ENCODE results near the gene SLC1A2. TPM values are rescaled to one million over a fixed set of nuclear protein-coding genes. Genes with fewer than 3 reads are reported as not detected.

Gene SLC1A2
- total RNA-seq, 4 donors from 2014 or later = 0.05 to 1.2 (median 0.54) TPM

DNA sequence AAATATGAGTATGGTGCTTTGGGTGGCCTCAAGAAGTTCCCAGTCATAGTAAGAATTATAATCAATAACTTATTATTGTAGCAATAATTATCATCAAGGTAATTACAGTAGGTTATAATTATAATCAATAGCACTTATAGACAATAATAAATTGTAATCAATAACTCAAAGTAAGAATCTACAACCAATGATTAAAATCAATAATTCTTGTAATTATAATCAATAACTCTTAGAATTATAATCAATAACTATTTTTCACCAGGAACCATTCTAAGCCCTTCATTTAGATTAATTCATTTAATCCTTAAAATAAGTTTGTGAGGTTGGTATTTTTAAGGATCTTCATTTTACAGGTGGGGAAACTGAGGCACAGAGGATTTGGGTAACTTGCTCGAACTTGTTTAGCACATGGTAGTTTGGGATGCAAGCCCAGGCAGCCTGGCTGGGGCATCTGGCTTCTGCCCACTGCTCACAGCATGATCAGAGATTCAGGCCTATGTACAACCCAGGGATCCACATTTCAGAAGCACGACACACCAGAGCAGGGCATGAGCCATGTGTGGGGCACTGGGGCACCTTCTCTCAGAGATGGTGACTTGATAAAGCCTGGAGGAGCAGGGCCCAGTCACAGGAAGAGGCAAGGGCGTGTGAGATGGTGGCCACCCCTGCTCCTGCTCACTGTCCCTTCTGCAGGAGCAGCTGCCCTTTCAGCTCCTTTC is 46.6 kb downstream of the SLC1A2 start:
- H3K4me1 ChIP-seq = no peaks in the 10 kb centered on the region
- no peak for DNase-seq
- no peaks in the 10 kb centered on the region for H3K9me3 ChIP-seq

DNA sequence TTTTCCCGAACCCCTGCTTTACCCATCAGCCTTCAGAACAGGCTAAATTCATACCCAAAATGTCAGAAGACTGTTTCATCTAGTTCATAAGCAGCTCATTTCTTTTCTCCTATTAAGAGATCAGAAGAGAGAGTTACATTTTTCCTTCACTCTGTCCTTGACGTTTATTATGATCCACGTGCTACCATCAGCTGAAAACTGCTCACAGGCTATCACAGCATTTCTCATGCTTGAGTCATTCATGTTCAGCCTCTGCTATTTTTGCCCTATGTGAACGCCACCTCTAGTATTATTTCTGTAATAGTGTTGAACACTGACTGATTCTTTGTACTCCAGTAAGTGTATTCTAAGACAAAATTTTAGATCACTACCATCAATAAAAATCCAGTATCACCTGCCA is 51.9 kb downstream of the SLC1A2 start:
- Histone ChIP-seq H3K9me3 (no peaks in the 10 kb centered on the region), H3K36me3 (no peaks in the 10 kb centered on the region), H3K4me3 (replicated peaks in 1 of 3) (no peak overlapping the region), H3K4me1 (peaks cover 12 to 24% of the 10 kb centered on the region in 2 donors), H3K27me3 (no peaks in the 10 kb centered on the region), H3K27ac (no peak overlapping the region)
- intact Hi-C loops (cut with DNase I) = no loop called here
- 81 to 88% methylated on average over 4 of the region's 4 CpGs for WGBS, 2 donors
- DNase-seq = no peak
- TF ChIP-seq, protein P1, sequence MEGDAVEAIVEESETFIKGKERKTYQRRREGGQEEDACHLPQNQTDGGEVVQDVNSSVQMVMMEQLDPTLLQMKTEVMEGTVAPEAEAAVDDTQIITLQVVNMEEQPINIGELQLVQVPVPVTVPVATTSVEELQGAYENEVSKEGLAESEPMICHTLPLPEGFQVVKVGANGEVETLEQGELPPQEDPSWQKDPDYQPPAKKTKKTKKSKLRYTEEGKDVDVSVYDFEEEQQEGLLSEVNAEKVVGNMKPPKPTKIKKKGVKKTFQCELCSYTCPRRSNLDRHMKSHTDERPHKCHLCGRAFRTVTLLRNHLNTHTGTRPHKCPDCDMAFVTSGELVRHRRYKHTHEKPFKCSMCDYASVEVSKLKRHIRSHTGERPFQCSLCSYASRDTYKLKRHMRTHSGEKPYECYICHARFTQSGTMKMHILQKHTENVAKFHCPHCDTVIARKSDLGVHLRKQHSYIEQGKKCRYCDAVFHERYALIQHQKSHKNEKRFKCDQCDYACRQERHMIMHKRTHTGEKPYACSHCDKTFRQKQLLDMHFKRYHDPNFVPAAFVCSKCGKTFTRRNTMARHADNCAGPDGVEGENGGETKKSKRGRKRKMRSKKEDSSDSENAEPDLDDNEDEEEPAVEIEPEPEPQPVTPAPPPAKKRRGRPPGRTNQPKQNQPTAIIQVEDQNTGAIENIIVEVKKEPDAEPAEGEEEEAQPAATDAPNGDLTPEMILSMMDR (IDR thresholded peaks at IDR 0.05) = no peak
- no peak for TF ChIP-seq POLR2A (IDR thresholded peaks at IDR 0.05)

More for the DNA sequence above, 46.6 kb downstream of the SLC1A2 start:
- TF ChIP-seq, protein P1 (IDR thresholded peaks at IDR 0.05) = no peak
- no peak for TF ChIP-seq POLR2A (IDR thresholded peaks at IDR 0.05)
- Histone ChIP-seq H3K27me3 (no peaks in the 10 kb centered on the region), H3K4me3 (replicated peaks in 1 of 3) (no peak overlapping the region), H3K27ac (no peak overlapping the region), H3K36me3 (no peaks in the 10 kb centered on the region)
- 88 to 89% methylated on average over 2 to 3 of the region's 3 CpGs for WGBS, 2 donors
- intact Hi-C loops (cut with DNase I) = no loop called here

DNA sequence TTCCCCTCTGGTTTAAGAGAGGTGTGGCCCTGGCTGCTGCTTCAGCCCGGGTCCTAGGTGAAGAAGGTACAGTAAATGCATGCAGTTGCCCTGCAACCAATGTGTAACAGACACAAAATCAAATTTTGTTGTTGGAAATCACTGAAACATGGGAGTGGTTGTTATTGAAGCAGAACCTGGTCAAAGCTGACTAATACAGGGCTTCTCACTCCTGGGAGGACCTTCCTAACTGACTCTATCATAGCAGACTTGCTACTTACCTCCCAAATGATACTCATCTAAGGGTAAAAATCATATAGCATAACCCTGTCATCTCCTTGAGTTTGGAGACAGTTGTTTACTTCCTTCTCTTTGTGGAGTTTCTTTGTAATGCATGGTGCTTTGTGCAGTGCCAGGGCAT is 52.6 kb downstream of the SLC1A2 start:
- H3K36me3 ChIP-seq = no peaks in the 10 kb centered on the region
- no peak overlapping the region for H3K4me3 ChIP-seq (replicated peaks in 1 of 3)
- peaks cover 12 to 24% of the 10 kb centered on the region in 2 donors for H3K4me1 ChIP-seq
- no peak for TF ChIP-seq POLR2A (IDR thresholded peaks at IDR 0.05)
- TF ChIP-seq, protein P1 (IDR thresholded peaks at IDR 0.05) = no peak
- intact Hi-C loops (cut with DNase I) = no loop called here
- no peaks in the 10 kb centered on the region for H3K27me3 ChIP-seq
- H3K9me3 ChIP-seq = no peaks in the 10 kb centered on the region
- no peak for DNase-seq
- H3K27ac ChIP-seq = no peak overlapping the region
- WGBS, 2 donors = 64 to 93% methylated on average over 1 of the region's 1 CpG

DNA sequence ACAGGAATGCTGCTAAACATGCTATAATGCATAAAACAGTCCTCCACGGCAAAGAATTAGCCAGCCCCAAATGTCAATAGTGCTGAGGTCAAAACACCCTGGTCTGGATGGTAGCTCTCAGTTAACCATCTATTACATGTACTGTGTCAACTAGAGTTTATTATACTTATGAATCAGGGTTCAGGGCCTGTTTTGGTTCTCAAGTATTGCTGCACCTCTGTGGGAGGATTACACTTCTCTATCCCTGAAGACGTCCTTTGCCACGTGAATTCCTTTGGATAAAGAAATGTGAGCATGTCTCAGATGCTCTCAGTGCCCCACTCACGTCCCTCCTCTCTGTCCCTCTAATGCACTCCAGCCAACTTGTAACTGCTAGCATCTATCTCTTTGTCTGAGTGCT is 53.4 kb downstream of the SLC1A2 start:
- Histone ChIP-seq H3K36me3 (no peaks in the 10 kb centered on the region), H3K4me1 (peaks cover 12 to 24% of the 10 kb centered on the region in 2 donors), H3K9me3 (no peaks in the 10 kb centered on the region), H3K27ac (no peak overlapping the region), H3K27me3 (no peaks in the 10 kb centered on the region), H3K4me3 (replicated peaks in 1 of 3) (no peak overlapping the region)
- TF ChIP-seq POLR2A (IDR thresholded peaks at IDR 0.05) = no peak
- TF ChIP-seq, protein P1 (IDR thresholded peaks at IDR 0.05) = no peak
- DNase-seq = no peak
- intact Hi-C loops (cut with DNase I) = no loop called here
- WGBS, 2 donors = 89 to 91% methylated on average over 4 of the region's 4 CpGs

DNA sequence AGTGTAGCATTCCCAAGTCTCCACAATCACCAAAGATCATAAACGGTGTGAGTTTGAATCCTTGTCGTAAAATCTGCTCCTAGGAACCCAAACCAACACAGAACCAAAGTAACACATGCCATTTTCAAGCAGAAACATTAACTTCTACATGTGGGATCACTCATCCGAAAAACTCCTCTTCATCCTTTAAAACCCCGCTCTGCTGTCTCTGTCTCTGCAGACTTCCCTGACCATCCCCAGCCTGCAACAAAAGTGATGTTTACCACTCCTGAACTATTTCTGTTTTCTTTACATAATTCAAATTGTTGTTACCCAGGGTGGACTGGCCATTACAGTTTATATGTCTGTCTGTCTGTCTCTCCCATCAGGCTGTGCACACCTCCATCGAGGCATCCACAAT is 54.0 kb downstream of the SLC1A2 start:
- 94 to 96% methylated on average over 5 of the region's 5 CpGs for WGBS, 2 donors
- no peaks in the 10 kb centered on the region for H3K36me3 ChIP-seq
- H3K4me3 ChIP-seq (replicated peaks in 1 of 3) = no peak overlapping the region
- H3K9me3 ChIP-seq = no peaks in the 10 kb centered on the region
- no peak for DNase-seq
- no peak overlapping the region for H3K27ac ChIP-seq
- no peaks in the 10 kb centered on the region for H3K27me3 ChIP-seq
- intact Hi-C loops (cut with DNase I) = no loop called here
- TF ChIP-seq, protein P1 (IDR thresholded peaks at IDR 0.05) = no peak
- TF ChIP-seq POLR2A (IDR thresholded peaks at IDR 0.05) = no peak
- H3K4me1 ChIP-seq = peaks cover 12 to 24% of the 10 kb centered on the region in 2 donors

Measured in thyroid gland (tissue), 4 donors.